T-helper 1 cell treated with Interleukin-12 subunit alpha and Interleukin-12 subunit beta and Interleukin-4 antibody, amounts not matched to agents 30 ng/mL and 1 ng/mL, for 36 hours (primary cell): Measurements from ENCODE around the gene BFSP2. TPM values are rescaled to one million over a fixed set of nuclear protein-coding genes. Genes with fewer than 3 reads are reported as not detected.
"Not testable (repeated sequence)": the region's sequence is repeated elsewhere in the genome, so short reads cannot be mapped to it uniquely, and the experiment has no call there.

Experiments
- intact Hi-C: fragments of 100-400 bp; cut with micrococcal nuclease; formaldehyde crosslinking; loops from one replicate; pipeline ENCODE4 v1.15.1; 2024
- total RNA-seq: library from RNA; stranded (reverse); gene quantifications from 2 replicates; pipeline ENCODE4 v1.2.3, GENCODE V29; 2022

Gene BFSP2
- total RNA-seq, 1 donor from 2014 or later = 0.47 TPM

DNA sequence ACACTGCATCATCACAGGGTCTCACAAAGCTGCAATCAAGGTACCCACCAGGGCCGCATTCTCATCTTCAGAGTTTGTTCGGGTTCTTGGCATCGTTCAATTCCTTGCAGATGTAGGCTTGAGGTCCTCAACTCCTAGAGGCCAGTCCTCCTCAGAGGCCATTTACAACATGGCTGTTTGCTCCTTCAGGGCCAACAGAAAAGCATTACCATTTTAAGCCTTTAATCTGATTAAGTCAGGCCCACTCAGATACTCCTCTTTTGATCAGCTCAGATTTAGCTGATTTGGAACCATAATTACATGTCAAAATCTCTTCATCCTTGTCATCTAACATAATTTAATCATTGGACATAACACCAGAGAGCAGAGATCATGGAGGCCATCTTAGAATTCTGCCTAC is 55.4 kb downstream of the BFSP2 start:
- intact Hi-C loops = no loop called here

DNA sequence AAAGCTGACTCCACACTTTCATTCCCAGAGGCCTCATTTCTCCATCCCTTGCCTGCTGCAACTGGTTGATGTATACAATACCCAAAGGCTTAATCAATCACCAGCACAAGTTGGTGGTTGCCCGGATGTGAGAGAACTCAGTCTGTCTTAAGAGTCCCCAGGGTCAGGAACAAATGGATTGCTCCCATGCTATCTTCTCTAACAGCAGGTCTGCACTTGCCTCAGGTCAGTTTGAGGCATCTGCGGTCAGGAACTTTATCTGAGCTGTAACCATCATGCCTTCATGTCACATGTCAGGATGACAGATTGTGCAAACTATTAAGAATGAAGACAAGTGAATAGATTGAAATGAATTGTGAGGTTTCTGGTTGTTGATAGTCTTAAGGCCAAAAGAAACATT is 56.1 kb downstream of the BFSP2 start:
- intact Hi-C loops = no loop called here

DNA sequence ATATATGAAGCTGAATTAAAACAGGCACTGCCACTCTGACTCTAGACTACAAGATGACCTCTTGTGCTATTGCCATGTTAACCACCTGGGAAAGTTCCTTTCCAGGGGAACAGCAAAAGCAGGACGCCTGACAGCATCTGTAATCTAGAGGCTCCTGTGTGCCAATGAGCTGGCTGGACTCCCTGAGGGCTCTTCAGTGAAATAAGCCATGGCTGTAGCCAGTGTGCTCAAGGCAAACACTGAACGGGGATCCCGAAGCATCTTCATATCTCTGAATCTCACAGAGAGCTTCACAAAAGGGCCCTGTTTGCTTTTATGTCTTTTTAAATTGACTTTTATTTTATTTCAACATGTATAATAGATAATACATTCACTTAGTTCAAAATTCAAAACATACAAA is 57.2 kb downstream of the BFSP2 start:
- intact Hi-C loops = no loop called here

DNA sequence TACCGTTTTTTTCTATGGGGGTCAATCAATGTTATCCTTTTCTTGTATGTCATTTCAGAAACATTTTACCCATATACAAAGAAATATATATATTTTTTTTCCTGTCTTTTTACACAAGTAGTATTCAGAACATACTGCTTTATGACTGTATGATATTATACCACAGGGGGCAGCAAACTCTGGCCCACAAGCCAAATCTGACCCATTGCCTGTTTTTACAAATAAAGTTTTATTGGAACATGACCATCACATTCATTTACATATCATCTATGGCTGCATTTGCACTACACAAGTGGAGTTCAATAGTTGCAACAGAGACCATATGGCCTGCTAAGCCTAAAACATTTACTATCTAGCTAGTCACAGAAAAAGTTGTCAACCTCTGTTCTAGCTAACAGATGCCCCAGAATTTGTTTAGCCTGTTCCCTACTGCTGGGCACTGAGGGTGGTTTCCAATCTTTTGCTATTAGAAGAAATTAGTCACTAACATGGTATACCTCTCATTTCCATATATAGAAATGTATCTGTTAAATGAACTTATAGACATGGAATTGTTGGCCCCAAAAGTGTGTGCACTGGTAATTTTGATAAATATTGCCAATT is 57.7 kb downstream of the BFSP2 start:
- intact Hi-C loops = no loop called here

DNA sequence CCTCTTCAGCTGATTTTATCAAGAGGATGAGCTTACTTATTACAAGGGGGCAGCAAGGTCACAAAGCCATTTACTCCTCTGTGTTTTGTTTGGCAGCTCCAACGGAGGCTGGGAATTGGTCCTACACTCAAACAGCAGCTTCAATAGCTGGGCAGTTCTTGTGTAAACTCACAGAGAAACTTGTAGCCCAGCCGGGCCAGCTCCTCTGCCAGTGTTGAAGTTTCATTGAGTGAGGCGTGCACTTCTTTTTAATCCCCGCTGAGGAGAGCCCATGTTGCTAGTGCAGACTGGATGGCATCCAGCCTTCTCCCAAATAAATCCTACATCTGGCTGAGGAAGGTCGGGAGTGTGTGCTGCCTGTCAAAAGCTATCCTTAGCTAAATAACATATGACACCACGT is 59.5 kb downstream of the BFSP2 start:
- intact Hi-C loops = no loop called here

DNA sequence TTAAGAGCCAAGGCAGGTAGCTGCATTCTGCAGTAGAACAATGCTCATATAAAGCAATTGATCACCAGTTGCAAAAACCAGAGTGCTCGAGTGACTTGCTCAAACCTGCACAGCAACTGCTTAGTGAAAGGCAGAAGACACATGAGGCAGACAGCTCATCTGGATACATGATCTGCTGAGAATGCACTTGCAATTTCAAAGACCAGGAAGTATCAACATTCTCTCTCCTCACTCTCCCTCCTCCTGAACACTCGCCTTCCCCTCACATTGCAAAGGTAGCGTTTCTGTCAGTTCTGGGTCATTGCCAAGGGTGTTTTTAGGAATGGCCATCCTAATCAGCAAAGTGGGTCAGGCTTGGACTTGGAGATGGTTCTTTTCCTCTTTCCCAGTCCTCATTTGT is 61.0 kb downstream of the BFSP2 start:
- intact Hi-C loops = loop anchor here (5.0 kb wide), 1 partner anchor 36 kb away; no protein-coding TSS in a partner anchor

DNA sequence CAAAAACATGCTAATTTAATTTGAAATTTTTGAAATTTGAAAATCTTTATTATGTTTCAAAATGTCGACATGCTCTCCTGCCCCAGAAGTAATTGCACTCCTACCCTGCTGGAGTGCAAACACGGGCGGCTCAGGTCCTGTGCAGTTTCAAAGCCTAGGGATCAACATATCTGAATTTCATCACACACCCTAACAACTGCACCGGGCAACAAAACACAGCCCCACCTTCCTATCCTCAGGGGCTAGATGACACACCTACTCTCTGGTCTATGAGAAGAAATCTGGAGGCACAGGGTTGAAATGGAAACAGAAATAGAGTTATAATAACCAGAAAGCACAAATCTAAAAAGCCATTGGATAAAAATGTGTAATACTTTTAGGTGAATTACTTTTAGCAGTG is 61.4 kb downstream of the BFSP2 start:
- intact Hi-C loops = loop anchor here (5.0 kb wide), 1 partner anchor 36 kb away; no protein-coding TSS in a partner anchor

DNA sequence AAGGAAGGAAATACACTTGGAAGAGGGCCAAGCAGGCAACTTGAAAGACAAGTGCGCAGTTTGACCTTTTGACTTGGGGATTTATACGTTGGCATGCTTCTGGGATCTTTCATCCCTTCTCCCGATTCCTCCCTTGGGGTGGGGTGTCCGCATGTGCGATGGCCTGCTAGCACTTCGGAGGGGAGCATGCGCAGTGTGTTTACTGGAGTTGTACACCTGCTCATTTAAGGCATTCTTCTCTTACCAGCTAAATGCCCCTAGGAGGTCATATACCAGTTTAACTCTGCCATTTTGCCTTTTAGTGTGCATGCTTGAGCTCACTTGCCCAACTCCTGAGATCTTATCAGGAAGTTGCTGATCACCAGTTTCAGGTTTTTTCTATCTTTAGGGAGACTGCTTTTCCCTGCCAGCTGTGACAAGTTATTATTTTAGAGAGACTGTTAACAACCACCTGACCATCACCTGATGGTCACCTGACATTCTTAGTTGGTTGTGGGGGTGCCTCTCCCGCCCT is 63.5 kb downstream of the BFSP2 start:
- intact Hi-C loops = loop anchor here (5.0 kb wide), 1 partner anchor 34 kb away; no protein-coding TSS in a partner anchor

DNA sequence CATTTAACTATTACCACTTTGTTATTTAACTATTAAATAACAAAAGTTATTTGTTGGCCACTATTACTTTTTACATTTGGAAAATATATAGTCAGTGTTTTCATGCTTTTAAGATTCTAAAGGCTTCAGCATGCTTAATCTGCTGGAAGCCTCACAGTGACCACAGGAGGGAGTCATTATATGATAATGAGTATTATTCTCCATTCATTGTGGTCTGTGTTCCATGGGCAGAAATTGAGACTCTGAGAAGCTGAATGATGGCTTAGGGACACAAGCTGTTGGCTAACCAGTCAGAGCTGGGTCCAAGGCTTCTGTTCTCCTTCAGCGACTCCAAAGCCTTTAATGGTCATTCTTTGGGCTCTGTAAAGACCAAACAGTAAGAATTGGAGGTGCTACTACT is 64.7 kb downstream of the BFSP2 start:
- intact Hi-C loops = loop anchor here (5.0 kb wide), 1 partner anchor 33 kb away; no protein-coding TSS in a partner anchor

DNA sequence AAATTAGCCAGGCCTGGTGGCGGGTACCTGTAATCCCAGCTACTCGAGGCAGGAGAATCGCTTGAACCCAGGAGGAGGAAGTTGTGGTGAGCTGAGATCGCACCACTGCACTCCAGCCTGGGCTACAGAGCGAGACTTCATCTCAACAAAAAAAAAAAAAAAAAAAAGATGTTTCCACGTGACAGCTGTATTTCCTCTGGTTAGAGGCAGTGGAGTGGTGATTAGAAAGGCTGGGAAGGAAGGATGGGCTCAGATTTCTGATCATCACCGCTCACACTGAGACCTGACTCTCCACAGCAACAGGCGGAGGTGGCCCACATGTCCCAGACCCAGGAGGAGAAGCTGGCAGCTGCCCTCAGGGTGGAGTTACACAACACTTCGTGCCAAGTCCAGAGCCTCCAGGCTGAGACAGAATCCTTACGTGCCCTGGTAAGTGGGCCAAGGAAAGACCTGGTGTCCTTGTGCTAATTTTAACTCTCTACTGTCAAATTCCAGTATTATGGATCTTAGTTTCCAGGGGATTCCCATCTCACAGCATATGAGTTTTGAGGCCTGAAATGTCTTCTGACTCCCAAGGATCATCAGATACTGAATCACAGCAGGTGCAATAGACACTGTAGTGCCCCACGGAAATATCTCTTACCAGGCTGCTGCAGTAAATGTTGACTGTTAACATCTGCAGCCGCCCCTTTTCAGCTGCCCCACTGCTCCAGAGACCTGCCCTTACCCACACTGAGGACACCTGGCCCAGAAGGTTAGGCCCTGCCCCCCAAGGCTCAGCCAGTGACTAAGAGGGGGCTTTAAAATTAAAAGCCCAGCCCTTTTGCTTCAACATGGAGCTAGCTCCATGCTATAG is 66.9 kb downstream of the BFSP2 start:
- intact Hi-C loops = loop anchor here (1.0 kb wide), 1 partner anchor 9 kb away; no protein-coding TSS in a partner anchor

DNA sequence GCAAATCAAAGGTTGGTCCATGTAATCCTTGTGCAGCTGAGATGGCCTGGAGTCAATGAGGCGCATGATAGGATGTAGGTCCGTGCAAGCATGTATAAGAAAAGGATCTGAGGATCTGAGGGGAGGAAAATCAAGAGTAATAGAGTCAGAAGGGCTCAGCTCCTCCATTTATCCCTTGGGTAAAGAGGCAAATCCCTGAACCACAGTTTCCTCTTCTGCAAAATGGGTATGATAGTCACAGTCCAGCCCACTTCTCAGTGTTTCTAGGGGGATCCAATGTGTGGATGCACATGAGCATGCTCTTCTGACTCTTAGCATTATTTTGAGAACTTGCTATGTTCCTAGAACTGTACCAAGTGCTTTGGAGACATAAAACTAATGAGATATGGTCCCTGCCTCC is 67.9 kb downstream of the BFSP2 start:
- intact Hi-C loops = no loop called here

DNA sequence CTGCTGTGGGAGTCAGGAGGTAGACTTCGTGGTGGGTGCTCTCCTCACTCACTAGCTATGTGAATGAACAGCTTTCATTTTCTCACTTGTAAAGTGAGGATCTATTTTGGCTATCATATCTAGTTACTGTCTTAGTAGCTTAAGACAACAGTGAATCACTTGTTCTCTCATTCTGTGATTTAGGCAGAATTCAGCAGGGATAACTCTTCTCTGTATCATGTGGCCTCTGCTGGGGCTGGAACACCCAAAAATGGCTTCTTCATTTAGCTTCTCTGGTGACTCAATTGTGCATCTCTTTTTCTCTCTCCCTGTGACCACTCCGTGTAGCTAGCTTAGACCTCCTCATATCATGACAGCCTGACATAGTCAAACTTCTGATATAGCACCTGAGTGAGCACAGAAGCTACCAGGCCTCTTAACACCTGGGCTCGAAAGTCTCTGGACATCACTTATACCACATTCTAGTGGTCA is 68.4 kb downstream of the BFSP2 start:
- intact Hi-C loops = no loop called here

DNA sequence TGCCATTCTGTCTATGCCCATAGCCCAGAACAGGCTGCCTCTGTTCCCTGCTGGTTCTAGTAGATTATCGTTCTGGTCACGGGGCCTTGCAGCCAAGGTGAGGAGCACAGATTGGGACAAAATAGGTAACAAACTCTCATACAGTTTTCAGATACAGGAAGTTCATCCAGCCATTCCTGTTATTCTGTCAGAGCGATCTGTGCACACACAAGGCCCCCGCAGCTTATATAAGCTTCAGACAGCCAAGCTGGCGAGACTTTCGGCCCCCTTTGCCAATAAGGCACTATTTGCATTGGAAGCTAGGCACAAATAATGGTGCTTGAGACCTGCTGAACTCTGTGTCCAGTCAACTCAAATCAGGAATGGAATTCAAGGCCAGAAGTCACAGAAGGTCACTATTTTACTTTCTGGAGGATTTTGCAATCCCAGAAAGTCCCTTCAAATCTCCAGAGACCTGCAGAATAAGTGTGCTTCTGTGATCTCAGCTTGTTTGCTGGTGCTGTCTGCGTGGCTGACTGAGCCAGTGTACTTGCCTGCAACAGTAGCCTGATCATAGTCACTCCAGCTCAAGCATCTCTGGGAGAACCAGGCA is 69.4 kb downstream of the BFSP2 start:
- intact Hi-C loops = no loop called here

DNA sequence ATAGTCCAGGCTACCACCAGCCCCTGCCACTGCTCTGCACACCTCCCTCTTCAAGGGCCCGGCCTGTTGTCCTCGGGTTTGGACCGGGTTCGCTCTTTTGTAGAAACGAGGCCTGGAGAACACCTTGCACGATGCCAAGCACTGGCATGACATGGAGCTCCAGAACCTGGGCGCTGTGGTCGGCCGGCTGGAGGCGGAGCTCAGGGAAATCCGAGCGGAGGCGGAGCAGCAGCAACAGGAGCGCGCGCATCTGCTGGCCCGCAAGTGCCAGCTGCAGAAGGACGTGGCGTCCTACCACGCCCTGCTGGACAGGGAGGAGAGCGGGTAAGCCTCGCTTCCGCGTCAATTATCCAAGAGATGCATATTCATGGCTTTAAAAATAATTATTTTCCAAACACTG is 72.4 kb downstream of the BFSP2 start:
- intact Hi-C loops = no loop called here

DNA sequence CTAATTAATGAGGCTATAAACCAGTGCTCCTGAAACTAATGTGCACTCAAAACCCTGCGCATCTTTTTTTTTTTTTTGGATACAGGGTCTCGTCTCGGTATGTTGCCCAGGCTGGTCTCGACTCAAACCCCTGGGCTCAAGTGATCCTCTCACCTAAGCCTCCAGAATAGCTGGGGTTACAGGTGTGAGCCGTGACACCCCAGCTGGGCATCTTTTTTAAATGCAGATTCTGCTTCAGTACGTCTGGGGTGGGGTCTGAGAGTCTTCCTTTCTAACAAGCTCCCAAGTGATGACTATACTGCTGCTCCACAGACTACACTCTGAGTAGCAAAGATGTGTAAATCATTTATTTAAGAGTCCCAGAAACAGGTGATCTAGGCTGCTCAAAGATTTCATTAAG is 73.0 kb downstream of the BFSP2 start:
- intact Hi-C loops = no loop called here

DNA sequence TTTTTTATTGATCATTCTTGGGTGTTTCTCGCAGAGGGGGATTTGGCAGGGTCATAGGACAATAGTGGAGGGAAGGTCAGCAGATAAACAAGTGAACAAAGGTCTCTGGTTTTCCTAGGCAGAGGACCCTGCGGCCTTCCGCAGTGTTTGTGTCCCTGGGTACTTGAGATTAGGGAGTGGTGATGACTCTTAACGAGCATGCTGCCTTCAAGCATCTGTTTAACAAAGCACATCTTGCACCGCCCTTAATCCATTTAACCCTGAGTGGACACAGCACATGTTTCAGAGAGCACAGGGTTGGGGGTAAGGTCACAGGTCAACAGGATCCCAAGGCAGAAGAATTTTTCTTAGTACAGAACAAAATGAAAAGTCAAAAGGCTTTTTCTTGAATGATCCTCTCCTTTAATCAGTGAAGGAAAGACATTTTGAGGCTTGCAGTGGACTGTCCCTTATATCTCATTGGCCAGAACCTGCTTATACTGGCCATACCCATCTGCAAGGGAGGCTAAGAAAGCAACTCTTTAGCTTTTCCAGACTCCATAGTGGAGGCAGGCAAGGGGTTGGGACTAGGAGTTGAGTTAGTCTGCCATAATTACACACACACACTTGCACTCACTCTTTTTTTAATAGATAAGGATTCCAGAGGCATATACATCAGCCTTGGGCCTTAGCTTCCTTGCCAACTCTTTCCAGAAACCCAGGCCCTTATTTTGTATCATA is 73.8 kb downstream of the BFSP2 start:
- intact Hi-C loops = not testable (repeated sequence)

DNA sequence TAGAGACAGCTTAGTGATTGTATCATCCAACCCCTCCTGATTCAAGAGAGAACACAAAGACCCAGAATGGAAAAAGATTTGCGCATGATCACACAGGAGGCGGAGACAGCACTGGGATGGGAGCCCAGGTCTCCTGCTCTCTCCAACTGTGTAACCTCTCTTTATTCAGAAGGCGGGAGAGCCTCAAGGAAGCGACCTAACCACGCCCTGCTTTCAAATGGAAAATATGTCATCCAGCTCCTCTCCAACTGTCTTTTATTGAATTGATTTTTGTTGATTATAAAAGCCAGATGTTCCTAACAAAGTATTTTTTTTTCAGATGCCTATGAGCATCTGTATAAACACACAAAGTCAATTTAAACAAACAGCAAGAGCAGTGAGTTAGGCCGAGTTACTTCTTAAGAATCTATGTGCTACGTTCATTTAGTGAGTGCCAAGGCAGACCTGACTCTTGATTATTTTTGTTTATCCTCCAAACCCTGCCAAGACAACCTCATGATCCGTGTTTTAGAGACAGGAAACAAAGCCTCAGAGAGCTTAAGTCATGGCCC is 74.5 kb downstream of the BFSP2 start:
- intact Hi-C loops = no loop called here

DNA sequence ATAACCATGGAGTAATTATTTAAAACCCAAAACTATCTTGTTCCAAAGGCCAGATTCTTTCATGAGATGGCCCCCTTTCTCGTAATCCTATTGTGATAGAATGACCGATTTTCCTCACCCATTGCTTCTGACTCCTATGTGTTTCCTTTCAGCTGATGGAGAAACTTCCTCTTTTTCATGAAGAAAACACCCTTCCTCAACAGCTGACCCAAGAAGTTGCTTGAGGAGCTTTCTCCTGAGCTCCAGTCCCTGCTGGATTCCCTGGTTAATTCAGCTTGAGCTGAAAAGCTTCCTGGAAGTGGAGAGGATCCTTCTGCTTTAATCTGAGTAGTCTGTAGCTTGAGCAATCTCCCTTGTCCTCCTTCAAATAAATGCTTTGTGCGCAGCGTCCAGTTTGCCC is 75.0 kb downstream of the BFSP2 start:
- intact Hi-C loops = loop anchor here (1.0 to 5.0 kb wide), 7 partner anchors 9 to 332 kb away; partner anchors contain the start of genes CDV3, SRPRB and TOPBP1

DNA sequence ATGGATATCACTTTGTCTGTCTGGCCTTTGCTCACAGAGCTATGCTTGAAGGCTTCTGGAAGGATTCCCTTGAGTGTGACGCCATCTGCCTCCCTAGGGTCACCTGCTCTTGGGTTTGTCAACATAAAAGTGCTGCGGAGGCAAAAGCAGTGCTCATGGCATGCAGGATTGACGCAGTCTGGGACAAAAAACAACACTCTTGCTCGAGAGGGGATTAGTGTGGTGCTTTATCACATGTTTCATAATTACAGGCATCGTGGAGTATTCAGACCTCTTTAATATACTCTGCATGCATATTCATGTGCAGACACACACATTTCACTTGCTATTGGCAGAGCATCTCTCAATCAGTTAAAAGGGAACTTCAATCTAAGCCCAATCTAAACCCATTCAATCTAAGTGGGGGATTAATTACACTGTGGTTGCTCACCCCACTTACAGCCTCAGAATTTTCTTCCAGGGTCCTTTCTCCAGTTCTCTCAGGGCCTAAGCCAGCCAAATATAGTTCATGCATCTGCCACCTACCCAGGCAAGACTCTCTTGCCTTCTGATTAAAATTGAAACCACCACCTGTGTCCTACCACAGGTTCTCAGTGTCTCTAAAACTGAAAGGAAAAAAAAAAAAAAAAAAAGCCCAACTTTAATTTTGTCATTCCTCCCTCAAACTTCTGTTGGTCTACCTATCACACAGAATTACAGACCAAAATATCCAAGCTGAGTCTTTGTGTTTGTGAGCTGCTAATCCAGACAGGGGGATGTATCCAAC is 75.6 kb downstream of the BFSP2 start:
- intact Hi-C loops = loop anchor here (1.0 to 5.0 kb wide), 7 partner anchors 9 to 332 kb away; partner anchors contain the start of genes CDV3, SRPRB and TOPBP1

DNA sequence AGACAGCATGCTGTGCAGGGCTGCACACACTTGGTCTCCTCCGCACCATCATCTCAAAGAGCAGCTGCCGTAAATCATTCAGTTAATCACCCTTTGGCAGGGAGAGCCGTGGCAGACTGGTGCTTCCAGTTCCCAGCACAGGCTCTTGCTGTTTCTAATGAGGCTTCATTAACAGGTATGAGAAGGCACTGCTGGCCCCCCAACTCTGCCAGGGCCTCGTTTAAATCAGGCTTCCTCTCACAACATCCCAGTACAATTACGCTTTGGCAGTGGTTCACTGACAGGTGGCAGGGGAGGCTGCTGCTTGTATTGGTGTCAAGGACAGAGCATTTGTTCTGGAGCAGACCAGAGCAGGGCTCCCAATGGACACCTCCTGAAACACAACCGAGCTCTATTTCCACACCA is 77.1 kb downstream of the BFSP2 start:
- intact Hi-C loops = loop anchor here (5.0 kb wide), 2 partner anchors 185 to 330 kb away; partner anchors contain the start of genes SRPRB and TOPBP1
